Dermis microvascular lymphatic vessel endothelial cell (primary cell): ENCODE results near the gene CDON. TPM values are rescaled to one million over a fixed set of nuclear protein-coding genes. Genes with fewer than 3 reads are reported as not detected.
"Not testable (repeated sequence)": the region's sequence is repeated elsewhere in the genome, so short reads cannot be mapped to it uniquely, and the experiment has no call there.

ENCODE experiments used
- DNase-seq, 2 donors: peaks; one replicate each; pipeline versions ENCODE4 v3.0.0 to v3.0.0-alpha.2; 2010; ENCODE audit warnings: low read depth in 2 of 2
- total RNA-seq: library from RNA; depleted of rRNA; stranded (reverse); fragments of >200 nt; gene quantifications from 2 replicates; pipeline ENCODE4 v1.2.1, GENCODE V29; 2014

CDON gene
- total RNA-seq, 1 donor from 2014 or later = 1.8 TPM

DNA sequence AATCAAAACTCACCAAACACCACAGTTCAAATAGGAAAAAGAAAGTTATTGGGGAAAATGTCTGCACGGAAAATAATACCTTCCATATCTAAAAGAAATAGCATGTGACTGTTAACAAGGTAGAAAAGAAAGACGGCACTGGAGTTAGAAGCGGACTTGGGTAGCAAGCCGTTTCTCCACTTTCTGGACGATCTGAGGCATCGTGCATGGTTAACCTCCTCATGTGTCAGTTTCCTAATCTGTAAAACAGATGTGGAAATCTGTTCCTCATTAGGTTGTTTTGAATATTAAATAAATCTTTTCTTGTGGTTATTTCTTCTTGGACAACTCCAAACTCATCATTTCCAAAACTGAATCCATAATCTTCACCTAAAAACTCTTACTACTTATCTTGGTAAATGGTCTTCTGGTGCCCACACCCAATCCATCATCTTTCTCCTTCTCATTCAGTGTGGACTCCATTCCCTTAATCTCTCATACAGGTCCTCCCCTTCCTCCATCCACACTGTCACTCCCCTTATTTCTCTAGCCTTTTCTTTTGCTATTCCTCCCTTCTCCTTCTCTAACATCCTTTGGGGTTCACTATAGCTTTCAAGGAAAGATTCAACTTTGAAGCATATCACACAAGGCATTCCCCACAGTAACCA lies 63.3 kb downstream of the CDON start:
- DNase-seq = no peak

- no peak for DNase-seq
These were observed 64.4 kb downstream of the CDON start for GRCh38 chr11:125998267-125998666.

GRCh38 chr11:125995313-125995712 lies 67.4 kb downstream of the CDON start:
- DNase-seq = no peak

DNA sequence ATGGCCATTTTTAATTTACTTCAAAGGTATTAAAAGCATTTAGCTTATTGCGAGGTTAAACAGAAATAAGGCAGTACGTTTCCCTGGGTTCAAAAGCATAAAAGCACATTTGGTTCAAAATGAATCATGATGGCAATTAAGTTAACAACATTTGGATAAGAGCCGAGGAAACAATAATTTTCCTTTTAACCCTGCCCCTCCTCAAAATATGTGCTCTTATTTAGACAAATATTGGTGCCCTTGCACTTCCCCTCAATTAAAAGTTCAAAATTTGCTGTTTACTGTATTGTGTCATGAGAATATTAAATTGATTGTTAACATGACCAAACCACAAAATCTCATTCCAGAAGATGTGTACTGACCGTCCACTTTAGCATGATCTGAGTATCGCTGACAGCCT lies 68.2 kb downstream of the CDON start:
- DNase-seq = no peak

DNA sequence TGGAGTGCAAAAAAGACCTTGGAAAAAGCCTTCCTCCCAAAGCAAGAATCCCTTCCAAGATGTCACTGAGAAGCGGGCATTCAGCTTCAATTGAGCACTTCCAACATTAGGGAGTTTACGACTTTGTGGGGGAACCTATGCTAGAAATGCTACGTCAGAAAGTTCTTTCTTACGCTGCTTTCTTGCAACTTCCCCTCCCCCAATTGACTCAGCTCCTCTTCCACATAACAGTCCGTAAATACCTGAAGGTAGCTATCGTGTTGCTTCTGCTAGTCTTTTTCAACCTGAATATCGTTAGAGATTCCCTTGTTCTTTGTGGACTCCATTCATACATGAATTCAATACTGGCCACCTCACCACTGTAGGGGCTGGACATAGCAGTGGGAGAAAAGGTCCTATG lies 69.8 kb downstream of the CDON start:
- DNase-seq = no peak

GRCh38 chr11:125990244-125990643 lies 72.4 kb downstream of the CDON start:
- DNase-seq = no peak

DNA sequence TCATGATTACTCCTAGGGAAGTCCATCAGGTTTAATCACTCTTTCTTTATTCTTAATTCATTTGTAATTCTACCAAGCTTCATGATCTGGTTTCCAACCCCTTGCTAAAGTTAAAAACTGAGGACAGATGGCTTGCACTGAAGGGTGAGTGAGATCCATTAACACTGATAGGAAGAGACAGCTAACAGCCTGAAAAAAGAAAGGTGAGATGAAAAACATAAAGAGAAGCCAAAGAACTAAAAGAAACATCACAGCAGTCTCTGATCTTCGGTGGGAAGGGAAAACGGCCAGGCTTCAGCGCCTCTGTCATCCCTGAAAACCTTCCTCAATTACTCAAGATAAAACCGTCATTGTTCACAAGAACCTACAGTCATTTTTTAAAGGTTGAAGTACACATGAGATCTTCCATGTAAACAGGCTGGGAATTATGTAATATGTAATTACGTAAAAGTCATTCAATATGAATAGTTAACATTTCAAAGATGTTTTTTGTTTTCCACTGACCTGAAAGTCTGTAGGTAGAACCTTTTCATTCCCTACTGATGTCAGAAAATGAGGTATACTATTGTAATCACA lies 75.5 kb downstream of the CDON start:
- DNase-seq = no peak

GRCh38 chr11:125985956-125986355 lies 76.7 kb downstream of the CDON start:
- DNase-seq = not testable (repeated sequence)

GRCh38 chr11:125982348-125982730 lies 80.3 kb downstream of the CDON start:
- DNase-seq = no peak

DNA sequence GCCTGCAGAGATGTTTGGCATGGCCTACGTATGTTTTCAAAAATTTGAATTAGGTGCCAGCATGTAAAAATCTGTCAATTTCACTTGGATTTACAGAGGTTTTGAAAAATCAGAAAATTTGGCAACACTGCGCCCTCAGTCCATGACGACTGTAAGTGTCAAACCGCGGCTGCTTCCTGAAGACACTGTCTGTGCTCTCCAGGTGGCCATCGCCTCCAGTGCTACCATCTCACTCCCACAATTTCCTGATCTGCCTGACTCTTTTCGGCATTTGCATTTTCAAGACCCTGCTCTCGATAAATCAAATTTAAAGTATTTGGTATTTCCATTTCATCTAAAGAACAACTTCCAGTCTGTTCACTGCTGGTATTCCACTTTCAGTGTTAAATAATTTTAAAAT lies 82.2 kb downstream of the CDON start:
- DNase-seq = no peak

- no peak for DNase-seq
These were observed 83.2 kb downstream of the CDON start for GRCh38 chr11:125979511-125979910.

GRCh38 chr11:125978778-125979407 lies 83.8 kb downstream of the CDON start:
- DNase-seq = no peak

DNA sequence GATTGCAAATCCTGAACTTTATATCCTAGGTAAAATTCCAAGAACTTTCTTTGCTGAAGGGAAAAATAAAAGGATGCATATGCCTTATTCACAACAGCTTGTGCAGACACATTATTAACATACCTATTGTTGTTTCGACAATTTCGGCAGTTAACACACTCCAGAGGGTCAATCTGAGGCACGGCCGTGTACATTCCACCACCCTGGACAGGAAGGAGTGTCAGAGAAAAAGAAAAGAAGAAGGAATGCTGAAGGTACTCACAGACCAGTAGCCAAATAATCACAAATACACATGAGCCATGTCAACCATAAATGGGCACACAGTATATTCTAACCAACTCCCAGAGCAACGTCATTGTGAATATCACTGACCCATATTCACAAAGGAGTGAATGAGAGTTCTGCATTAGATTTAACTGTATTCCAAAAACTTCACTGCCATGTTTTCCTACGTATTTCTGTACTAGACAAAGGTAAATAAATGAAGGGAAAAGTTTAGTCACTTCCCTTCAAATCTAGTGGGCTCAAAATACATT lies 84.4 kb downstream of the CDON start:
- DNase-seq = peak; percentile 15 to 31

DNA sequence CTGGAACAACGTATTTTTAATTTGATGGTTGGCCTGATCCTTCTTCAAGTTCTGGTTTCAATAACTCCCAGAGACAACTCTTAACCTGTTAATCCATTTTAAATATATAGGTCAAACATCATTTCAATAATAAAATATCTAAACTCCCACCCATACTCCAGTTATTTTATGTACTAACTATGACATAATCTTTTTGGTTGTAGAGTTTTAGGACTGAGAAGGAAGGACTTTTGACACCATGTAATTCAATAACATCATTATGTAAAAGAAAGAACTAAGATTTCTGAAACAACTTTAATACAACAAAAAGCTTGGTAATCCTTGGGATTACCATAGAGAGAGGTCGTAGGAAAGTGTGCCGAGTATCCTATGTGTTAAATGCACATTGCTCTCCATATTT lies 85.3 kb downstream of the CDON start:
- DNase-seq = no peak

GRCh38 chr11:125976156-125976555 lies 86.5 kb downstream of the CDON start:
- no peak for DNase-seq

DNA sequence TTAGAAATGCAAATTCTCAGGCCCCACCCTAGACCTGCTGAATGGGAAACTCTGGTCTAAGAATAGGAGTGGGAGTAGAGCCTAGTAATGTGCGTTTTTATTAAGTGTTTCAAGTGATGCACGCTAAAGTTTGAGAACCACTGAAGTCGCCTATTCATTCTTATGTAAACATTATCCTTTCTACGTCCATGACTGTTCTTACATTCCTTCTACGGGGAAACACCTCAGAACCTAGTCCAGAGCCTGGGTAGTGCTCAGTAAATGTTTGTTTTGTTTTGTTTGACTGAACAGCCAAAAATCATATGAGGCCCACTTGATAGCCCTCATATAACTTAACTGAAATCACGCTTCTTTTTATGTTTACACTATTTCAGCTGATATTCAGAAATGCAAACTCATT lies 87.0 kb downstream of the CDON start:
- DNase-seq = no peak

DNA sequence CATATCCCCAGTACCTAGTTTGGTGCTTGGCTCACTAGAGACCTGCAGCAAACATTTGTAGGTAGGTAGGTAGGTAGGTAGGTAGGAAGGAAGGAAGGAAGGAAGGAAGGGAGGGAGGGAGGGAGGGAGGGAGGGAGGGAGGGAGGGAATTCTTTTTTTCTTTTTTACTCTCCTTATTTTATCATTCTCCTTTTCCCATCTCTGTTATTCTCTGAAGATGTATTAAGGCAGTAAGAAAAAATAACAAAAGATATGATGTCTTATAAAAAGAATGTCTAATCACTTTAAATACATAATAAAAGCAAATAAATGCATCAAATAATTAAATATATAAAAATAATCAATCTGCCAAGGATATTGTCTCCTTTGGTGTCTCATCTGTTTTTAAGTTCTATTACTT lies 88.4 kb downstream of the CDON start:
- no peak for DNase-seq

GRCh38 chr11:125971618-125972017 lies 91.0 kb downstream of the CDON start:
- DNase-seq = no peak

- DNase-seq = no peak
These were observed 94.3 kb downstream of the CDON start for GRCh38 chr11:125968354-125968753.

DNA sequence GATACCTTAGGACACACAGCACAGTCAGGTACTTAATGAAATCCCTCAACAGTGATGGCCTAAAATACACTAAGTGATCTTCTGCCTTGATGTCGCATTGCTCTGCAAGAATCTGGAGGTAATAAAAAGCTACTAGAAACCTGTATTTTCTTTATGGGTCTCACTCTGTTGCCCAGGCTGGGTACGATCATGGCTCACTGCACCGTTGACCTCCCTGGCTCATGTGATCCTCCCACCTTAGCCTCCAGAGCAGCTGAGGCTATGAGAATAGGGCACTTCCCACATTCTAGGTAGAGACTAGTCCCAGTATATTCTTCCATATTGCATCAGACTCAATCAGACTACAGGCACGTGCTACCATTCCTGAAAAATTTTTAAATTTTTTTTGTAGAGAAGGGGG lies 95.2 kb downstream of the CDON start:
- DNase-seq = no peak

- no peak for DNase-seq
These were observed 101.9 kb downstream of the CDON start for GRCh38 chr11:125960771-125961170.

- DNase-seq = no peak
These were observed 102.7 kb downstream of the CDON start for GRCh38 chr11:125959931-125960330.

- no peak for DNase-seq
These were observed 103.2 kb downstream of the CDON start for GRCh38 chr11:125959511-125959910.
